Activated effector memory CD4-positive, alpha-beta T cell treated with anti-CD3 and anti-CD28 coated beads, Interleukin-2, amount 50 U/mL, for 16 hours (primary cell): ENCODE results near the gene CHRM1.

Experiments
- DNase-seq: peaks from one replicate; pipeline ENCODE4 v3.0.0-alpha.2; 2020

CHRM1 gene

DNA sequence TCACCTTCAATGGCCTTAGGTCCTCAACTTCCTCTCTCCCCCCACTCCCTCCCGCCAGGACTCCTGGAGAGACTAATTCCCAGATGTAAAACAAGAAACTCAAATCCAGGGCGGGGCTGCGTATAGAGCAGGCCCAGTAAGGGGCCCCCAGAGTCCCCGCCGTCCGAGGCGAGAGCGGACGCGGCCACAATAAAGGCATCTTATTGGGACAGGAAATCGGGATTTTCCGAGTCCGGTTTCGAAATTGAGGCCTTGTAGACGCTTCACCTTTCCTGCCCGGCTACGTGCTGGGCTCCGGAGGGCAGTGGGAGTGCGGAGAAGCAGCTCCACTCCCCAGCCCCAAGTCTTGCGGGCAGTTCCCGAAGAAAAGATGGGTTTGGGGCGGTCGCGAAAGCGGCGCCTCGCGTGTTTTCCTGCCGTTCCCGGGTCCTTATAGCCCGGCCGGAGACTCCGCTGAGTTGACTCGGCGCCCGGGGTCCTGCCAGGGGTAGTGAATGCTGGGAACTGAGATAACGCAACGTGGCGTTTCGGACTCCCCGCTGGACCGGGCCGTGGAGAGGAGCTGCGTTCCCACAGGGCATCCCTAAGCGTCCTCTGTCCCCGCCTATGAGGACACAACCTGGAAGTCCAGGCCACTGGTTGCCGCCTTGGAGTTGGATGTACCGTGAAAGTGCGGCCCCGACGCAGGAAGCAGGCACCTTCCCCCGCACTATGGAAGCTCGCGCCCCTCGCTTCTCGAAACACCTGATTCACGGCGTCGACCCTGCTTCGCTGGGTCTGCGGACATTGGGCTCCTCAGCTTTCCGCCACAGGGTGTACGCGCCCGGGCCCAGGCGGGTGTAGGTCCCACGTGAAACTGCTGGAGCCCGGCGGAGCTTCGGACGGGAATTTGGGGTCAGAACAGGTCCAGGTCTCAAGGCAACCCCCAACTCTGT is 4.8 kb upstream of the CHRM1 start:
- DNase-seq = no peak

DNA sequence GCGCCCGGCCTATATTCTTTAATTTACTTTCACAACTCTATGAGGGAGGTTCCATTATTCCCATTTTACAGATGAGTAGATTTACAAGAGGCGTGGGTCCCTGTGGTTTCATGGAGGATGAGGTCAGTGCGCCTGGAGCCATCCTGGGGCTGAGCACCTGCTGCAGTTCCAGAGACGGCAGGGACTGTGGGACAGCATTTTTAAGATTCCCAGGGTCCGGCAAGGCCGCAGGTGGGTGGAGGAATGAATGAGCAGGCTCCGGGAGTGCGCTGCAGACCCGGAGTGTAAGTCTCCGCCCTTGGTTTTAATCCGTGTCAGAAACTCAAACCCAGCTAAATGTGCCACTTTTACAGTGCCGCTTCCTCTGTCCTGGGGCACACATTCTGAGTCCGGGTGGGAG is 4.1 kb upstream of the CHRM1 start:
- DNase-seq = no peak

GRCh38 chr11:62923601-62924411 is 2.6 kb upstream of the CHRM1 start:
- peak; percentile 64 for DNase-seq

GRCh38 chr11:62922653-62923431 is 1.7 kb upstream of the CHRM1 start:
- peak; percentile 71 for DNase-seq

GRCh38 chr11:62922189-62922589 is 1.0 kb upstream of the CHRM1 start:
- DNase-seq = no peak

DNA sequence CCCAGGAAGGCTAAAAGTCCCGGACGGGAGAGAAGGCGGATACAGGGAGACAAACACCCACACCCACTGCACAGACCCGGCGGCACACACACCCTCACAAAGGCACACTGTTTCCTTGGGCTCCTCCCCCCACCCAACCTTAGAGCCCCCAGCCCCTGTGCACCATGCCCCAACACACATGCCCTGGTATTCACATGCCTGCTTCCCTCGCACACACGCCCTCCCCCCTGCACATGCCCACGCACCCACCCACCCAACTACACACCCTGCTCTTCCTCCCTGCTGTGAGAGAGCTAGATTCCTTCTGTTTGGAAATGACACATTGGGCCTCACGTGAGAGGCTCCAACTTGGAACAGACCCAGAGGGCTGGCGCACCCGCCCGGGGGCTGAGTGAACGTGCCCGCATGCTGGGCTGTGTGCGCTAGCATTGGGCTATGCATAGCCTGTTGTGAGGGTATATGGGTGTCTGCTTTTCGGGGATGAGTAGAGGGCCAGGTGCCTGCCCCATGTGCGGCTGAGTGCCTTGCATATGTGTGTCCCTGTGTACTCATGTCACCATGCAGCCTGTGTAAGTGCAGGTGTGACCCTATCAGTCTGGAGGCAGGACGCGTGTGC is 518 bp upstream of the CHRM1 start:
- DNase-seq = no peak

- no peak for DNase-seq
These were observed 1.1 kb downstream of the CHRM1 start for GRCh38 chr11:62919898-62920640.

DNA sequence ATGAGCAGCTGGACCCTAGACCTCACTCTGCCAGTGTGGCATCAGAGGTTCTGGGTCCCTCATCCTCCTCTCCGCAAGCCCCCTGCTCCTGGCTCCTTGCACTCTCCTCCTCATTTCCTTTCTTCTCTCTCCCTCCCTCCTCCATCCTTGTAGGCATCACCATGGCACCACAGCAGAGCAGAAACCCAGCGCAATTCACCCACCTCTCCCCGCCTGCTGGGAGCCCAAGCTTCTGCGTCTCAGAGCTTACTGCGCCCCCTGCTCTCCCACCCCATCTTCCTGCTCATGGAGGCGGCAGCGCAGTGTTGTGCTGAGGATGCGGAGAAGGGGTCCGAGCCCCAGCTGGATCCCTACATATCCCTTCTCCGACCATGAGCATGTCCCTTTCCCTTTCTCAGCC is 1.7 kb downstream of the CHRM1 start:
- DNase-seq = no peak

GRCh38 chr11:62918531-62918930 is 2.6 kb downstream of the CHRM1 start:
- DNase-seq = no peak

GRCh38 chr11:62917906-62918502 is 3.2 kb downstream of the CHRM1 start:
- DNase-seq = no peak

- DNase-seq = no peak
These were observed 6.7 kb downstream of the CHRM1 start for GRCh38 chr11:62914416-62914815.

- no peak for DNase-seq
These were observed 8.9 kb downstream of the CHRM1 start for GRCh38 chr11:62912268-62912667.

DNA sequence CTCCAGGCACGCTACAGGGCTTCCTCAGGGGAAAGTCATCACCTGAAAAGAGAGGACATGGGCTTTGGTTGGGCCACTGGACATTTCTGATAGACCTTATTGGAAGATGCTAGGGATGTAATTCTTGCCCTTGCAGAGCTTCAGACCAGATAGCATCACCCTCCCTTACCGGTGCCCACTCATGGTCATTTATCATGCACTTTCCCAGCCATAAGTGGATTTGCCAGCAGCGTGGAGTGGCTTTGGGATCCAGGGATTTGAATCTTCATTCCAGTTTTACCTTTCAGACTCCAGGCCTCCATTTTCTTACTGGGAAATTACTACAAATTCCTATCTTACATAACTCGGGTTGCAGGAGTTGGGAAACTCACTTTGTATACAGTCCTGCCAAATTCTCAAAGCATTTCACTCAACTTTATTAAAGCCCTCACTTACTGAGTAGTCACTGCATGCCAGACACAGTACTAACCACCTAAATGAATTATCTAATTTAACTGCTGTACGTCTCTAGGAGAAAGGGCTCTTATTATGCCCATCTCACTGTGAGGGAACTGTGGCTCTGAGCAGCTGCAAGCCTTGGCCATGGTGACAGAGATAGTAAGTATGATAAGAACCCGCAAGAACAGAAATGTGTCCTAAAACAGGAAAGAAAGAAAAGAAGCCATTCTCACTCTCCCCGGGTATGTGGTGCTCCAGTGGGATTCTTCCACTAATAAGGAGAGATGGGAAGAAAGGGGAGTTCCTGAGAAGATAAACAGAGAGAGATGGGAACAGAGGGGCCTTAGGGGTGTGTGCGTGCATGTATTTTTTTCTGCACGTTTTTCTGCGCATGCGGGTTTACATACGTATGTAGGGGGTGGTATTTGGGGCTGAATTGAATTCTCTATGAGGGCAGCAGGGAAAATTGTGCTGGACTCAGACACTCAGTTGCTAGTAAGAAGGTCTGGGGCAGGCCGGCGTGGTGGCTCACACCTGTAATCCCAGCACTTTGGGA is 9.7 kb downstream of the CHRM1 start:
- DNase-seq = no peak

DNA sequence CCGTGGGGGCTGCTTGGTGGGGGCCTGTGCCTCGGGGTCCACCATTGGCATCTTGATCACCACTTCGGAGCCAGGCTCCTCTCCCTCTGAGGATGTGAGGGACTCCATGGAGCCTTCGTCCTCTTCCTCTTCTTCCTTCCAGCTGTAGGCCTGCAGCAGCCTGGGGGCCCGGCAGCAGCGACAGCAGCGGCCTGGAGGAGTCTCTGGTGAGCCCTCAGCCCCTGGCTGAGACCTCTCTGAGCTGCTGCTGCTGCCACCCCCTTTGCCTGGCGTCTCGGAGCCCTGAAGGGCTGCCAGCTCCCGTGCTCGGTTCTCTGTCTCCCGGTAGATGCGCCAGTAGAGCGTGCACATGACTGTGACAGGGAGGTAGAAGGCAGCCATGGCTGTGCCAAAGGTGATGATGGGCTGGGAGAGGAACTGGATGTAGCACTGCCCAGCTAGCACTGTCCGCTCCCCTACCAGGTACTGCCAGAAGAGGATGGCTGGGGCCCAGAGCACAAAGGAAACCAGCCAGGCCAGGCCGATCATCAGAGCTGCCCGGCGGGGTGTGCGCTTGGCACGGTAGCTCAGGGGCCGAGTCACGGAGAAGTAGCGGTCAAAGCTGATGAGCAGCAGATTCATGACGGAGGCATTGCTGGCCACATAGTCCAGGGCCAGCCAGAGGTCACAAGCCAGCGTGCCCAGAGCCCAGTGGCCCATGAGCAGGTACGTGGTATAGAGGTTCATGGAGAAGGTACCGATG is 10.9 kb downstream of the CHRM1 start:
- DNase-seq = no peak

GRCh38 chr11:62909107-62909894 is 11.9 kb downstream of the CHRM1 start:
- no peak for DNase-seq

GRCh38 chr11:62908468-62909072 is 12.6 kb downstream of the CHRM1 start:
- DNase-seq = no peak

DNA sequence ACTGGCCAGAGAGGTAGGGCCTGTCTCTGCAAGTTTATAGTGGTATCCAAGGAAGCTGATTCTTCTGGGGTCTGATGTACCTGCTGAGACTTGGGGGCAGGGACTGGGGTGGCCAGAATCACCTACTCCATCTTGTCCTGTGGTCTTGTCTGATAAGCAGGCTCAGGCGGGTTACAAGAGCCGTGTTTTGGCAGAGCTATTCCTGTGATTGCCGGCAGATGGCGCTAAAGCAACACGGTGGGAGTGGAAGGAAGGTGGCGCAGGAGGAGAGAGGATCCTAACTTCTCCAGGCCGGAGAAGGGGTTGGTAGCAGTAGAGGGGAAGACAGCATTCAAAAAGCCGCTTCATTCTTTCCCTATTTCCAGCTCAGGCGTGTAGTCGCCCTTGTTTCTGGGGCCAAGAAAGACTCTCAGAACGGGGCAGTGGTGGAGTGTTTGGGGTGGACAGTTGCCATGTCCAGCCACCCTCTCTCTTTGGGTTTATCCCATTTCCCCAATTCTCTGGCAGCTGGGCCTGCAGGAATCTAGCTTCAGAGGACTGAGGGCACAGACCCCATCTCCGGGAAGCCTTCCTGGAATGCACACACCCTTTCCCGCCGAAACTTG is 15.1 kb downstream of the CHRM1 start:
- peak; percentile 92 for DNase-seq

- DNase-seq = no peak
These were observed 15.9 kb downstream of the CHRM1 start for GRCh38 chr11:62905296-62905695.
